NCI-H1694 treated with DMSO at 0.1 percent for 48 hours (cell line): ENCODE data around the gene FOXP2.
"Not testable (repeated sequence)": the region's sequence is repeated elsewhere in the genome, so short reads cannot be mapped to it uniquely, and the experiment has no call there.

Source experiments
- DNase-seq: peaks from one replicate; lab custom pipeline; 2025; lab: John Stamatoyannopoulos, UW

The FOXP2 gene

DNA sequence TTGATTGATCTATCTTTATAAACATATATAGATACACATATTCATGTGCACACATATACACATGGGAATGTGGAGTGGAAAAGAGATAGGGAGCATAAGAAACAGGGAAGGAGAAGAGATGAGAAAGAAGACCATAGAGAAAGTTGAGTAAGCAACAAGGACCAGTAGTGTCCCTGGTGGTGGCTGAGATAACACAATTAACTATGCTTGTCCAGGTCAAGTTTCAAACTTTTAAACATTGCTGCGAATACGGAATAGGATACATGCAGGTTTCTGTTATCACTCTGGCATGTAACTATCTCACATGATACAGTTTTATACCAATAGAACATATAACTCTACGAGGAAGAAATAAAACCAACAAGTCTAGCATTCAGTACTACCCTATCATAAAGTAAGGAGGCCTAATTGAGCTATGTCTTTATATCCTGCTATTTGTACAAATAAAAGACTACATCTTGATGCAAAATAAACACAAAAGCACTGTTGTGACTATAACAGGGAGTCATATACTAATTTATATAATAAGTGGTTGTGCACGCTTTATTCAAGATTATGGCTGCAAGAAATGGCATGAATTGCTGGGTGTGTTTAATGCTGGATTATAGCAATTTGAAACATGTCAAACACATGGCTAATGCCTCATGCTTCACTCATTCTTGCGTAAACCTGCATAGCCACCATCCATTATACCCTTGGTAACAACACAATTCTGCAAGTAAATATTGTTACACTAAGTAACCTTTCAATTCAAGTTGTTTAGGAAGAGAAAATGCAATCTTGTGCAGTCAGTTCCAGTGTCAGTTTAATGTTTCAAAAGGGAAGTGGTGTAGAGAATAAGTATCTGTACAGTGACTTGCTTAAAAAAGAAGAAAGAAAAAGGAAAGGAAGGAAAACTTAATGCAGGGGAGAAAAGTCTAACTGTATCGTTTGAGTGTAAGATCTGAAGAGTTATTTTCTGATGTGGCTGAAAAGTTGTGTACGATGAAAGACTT is 8.2 kb downstream of the FOXP2 start:
- no peak for DNase-seq

DNA sequence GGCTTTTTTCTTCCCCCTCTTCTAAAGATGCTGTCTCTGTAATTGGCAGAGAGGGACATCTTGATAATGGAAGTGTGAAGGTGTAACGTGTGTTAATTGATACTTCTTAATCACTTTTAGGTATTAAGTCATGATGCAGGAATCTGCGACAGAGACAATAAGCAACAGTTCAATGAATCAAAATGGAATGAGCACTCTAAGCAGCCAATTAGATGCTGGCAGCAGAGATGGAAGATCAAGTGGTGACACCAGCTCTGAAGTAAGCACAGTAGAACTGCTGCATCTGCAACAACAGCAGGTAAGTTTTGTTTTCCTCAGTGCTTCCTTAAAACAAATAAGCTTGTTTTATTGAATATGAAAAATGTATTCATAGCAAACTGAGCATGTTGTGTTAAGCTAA is 11.8 kb downstream of the FOXP2 start:
- DNase-seq, result no peak

DNA sequence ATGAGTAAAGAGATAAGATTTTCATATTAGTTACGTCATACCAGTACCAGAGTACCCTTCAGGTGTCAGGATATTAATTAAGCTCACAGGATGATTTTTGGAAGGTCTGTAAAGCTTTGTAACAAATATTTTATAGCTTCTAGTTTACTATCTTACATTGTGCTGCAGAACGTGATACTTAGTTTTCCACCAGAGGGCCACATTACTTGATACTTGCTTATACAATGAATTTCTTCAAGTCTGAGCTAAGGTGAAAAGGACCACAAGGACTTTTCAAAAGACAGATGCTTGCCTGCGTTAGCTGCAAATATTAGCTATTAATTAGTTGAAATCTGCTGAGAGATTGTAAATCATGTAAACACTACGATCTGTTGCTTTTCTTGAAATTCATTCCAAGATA is 12.2 kb downstream of the FOXP2 start:
- DNase-seq, result peak; percentile 32

DNA sequence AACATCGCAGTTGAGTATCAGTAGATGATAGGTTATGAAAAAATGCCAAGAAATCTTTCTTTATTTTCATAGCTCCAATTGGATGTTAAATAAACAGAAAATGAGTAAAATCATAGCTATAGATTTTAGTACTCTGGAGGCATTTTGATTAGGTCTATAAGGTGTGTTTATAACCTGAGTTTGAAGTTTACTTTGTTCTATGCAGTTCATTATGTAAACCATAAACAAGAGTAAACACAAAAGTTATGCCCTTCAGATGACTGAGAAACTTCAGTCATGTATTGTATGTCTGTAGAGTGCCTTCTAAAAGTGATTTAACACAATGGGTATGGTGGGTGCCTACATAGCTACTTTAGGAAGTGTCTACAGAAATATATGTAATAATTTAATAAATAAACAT is 13.6 kb downstream of the FOXP2 start:
- no peak for DNase-seq

DNA sequence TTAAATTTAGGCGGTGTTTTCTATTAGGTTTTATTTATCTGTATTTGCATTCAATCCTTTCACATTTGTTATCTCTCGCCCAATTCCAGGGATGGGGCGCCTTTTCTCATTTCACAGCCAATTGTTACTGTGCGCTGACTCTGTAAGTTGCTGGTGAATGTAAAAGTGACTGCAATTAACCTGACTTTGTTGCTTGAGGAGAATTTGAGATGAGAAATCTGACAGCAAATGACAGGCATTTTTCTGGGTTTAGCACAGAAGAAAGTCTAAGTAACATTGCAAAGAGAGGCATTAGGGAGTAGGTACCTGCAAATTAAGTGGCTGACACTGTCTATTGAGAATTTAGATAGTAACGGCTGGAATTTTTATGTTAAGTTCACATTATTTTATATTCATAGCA is 16.6 kb downstream of the FOXP2 start:
- no peak for DNase-seq

DNA sequence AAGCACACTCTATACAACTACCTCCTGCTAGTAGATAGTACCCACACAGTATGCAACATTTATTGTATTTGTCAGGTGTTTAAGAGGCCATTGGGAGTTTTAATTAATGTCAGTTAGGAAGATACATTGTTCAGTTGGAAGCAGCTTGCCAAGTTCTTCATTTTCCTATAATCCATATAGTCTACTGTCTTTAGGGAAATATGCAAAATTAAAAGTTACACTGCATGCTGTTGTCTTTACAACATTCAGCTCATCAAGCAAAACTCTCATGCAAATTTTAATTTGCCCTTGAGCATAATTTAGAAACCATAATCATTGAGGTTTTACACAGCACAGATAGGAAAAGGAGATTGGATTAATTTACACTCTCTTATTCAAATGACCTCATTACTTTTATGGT is 17.4 kb downstream of the FOXP2 start:
- DNase-seq, result no peak

DNA sequence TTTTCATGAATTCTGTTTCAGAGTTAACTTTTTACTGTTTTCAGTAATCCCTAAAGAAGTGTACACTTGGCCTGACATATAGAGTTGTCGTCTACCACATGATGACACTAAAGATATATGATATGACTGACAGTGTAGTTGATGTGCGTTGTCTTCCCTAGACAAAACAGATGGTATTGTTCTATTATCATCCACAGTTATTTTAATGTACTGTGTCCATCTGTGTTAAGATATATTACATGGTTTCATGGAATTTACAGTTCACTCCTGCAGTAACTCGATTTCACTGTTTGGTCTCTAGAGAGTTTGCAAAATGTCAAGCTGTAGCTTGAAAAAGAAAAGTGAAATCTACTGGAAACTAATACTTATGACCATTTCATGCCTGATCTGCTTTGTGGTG is 18.1 kb downstream of the FOXP2 start:
- DNase-seq, result peak; percentile 48

DNA sequence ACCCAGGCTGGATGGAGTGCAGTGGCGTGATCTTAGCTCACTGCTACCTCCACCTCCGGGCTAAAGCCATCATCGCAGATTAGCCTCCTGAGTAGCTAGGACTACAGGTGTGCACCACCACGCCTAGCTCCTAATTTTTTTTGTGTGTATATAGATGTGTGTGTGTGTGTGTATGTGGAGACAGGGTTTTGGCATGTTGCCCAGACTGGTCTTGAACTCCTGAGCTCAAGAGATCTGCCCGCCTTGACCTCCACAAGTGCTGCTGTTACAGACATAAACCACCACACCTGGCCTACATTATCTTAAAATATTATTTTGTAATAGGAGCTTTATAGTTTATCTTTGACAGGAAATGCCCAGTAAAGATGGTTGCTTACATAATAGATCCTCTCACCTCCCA is 25.0 kb downstream of the FOXP2 start:
- DNase-seq, result no peak

DNA sequence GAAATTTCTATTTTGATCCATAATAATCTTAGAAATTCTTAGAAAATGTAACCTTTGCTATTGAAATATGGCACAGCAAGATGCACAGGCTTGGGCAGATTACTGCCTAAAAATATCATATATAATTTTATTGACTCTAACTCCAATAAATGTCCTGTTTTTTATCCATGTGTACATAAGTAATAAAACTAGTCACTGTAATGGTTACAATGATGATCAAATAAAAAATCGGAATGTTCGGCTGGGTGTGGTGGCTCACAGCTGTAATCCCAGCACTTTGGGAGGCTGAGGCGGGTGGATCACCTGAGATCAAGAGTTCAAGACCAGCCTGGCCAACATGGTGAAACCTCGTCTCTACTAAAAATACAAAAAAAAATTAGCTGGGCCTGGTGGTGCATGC is 26.3 kb downstream of the FOXP2 start:
- DNase-seq, result not testable (repeated sequence)

DNA sequence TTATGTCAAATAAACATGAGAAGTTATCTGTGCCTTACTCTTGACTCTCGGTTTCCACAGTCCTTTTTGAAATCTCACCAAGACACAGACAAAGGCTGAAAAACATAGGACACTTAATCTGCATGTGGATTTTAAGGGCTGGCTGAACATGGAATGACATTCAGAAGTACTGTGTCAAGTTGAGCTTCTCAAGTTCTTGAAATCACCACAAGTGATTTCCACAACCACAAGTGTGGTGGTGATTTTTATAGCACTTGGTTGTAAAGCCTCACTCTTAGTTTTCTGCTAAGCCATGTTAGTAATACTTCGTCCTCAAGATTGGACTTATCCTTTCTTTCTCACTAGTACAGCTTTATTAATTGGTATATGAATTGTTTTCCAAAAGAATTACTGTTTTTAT is 29.6 kb downstream of the FOXP2 start:
- no peak for DNase-seq

DNA sequence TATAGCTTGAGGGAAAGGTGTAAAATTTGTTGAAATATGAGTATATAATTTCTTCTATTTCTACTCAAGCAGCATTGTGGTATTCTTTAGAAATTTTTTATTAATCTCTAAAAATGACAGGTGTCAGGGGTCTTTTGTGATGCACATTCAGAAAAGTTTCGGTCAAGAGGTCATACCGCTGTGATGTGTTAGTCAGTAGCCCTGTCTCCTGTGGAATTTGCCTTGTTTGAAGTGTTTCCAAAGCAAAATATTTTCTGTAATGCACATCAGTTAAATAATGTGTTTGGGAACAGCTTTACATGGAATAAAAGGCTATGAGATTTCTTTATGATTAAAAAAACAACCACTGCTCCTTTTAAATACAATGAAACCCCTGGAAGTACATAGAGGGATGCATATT is 35.8 kb downstream of the FOXP2 start:
- no peak for DNase-seq

DNA sequence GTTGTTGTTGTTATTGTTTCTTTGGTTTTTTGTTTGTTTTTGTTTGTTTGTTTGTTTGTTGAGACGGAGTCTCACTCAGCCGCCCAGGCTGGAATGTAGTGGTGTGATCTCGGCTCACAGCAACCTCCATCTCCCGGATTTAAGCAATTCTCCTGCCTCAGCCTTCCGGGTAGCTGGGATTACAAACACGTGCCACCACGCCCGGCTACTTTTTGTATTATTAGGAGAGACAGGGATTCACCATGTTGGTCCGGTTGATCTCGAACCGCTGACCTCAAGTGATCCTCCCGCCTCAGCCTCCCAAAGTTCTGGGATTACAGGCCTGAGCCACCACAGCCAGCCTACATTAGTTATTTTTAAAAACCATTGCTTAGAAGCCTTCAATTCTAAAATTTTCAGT is 45.0 kb downstream of the FOXP2 start:
- no peak for DNase-seq

DNA sequence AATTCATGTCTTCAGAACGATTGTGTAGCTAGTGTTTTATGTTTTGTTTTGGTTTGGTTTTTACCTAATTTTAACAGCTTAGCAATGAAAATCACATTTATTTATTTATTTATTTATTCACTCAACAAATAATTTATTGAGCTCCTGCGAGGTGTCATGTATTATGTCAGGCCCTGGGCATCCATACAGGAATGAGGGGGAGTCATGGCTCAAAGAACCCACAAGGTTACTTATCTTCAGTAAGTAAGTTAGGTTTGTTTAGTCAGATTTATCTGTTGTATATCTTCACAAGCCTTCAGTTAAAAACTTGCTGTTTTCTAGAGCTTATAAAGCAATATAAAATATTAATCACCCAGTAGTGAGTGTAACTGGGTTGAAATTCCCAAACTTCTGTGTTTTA is 45.4 kb downstream of the FOXP2 start:
- no peak for DNase-seq

DNA sequence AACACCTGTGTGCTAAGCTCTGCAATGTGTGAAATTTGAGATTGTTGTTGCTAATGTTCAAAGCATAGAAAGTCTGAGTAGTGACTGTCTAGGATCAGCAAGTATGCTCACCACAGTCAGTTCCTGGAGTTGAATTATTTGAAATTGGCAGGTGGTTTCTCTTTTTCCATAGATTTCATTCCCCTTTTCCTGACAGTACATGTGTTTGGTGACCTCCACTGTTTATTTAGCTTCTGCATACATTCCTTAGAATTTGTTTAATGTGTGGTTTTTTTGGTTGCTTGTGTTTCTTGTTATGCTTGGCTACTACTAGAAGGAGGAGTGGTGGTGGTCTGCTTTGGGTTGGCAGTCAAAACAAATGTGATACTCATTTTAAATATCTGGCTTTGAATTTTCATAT is 52.3 kb downstream of the FOXP2 start:
- DNase-seq, result no peak

DNA sequence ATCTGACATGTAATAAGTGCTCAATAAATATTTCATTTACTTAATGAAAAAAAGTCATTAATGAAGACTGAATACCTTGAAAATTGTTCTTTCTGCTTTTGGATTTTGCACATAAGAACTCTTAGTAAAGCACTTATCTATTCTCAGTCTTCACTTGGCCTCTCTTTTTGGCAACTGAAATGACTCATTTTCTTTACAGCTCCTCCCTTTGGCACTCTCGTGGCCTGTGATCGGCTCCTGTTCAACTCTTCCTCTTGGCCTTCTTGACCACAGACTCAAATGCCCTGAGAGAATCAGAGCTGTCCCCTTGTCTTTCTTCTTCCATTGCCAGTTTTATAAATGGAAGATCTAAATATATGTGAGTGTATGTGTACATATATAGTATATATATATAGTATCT is 54.2 kb downstream of the FOXP2 start:
- DNase-seq, result no peak

DNA sequence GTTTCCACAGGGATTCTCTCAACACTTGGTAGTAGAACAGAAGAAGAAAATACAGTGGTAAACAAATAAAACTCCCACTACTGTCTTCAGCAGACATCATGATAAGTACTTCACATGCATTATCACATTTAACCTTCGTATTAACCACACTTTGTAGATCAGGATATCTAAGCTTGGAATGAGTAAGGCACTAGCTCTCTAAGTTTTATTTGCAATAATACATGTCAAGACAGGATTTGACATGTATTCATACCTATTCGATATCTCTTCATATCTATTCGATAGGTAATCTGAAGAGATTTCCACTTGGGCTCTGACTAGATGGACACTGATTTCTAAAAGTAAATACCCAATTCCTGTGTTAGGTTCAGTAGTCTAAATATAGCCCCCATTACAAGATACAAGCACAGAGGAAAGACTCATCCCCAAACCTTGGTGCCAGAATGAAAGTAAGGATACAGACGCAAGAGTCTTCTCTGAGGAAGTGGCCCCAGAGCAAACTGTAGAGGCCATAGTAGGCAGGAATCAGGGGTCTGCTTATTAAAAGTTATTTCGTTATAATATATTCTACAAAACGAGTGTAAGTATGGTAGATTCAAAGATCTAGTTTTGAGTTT is 58.4 kb downstream of the FOXP2 start:
- DNase-seq, result no peak

DNA sequence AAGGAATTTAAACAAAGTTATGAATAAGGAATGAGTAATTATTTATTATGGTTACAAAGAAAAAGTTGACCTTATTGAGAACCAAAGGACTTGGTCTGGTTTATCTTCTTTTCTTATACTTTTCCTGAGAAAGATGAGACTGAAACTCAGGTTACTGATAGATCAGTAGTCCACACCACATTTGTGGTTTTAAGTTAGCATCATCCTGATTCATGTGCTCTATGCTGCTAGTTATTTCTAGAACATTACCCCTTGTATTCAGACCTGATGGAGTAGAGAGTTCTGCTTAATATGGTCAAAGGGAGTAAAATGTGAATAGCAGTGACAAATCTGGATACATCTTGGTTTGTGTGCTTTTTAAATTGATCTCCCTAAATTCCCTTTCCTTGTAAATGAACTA is 63.8 kb downstream of the FOXP2 start:
- no peak for DNase-seq

DNA sequence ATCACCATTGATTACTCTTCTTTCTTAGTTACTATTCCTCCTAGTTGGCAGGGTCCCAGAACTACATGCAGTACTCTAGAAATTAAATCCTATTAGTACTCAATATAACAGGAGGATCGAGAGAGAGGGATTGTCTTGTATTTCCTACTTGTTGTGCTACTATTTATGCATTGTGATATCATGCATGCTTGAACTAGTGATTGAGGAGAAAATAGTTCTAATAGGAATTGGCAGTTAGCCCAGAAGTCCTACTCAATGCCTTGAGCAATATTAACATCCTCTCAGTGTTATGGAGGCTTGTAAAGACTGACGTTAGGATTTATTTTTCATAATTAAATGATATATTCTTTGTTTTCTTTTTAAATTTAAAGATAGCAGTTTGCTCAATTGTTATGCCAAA is 67.4 kb downstream of the FOXP2 start:
- no peak for DNase-seq

DNA sequence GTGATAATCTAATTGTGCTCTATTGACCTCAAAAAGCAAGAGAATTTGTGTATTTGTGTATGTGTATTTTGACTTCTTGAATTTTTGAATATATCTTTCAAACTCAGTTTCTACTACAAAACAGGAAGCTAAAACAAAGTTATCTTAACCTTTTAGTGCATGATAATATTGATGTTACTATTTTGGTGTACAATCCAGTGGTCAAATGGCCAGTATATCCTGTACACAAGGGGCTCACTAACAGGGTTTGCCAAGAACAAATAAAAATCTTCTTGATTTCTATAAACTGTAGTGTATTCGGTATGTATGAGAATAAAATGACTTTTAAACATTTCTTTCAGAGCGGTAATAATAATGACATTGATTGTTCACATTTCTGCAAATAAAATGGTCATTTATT is 69.6 kb downstream of the FOXP2 start:
- no peak for DNase-seq

DNA sequence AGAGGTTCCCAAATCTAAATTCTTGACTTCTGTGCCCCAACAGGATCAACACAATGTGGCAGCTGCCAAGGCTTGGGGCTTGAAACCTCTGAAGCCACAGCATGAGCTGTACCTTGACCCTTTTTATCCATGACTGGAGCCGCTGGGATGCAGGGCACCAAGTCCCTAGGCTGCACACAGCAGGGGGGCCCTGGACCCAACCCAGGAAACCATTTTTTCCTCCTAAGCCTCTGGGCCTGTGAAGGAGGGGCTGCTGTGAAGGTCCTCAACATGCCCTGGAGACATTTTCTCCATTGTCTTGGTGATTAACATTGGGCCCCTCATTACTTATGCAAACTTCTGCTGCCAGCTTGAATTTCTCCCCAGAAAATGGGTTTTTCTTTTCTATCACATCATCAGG is 72.6 kb downstream of the FOXP2 start:
- DNase-seq, result no peak

DNA sequence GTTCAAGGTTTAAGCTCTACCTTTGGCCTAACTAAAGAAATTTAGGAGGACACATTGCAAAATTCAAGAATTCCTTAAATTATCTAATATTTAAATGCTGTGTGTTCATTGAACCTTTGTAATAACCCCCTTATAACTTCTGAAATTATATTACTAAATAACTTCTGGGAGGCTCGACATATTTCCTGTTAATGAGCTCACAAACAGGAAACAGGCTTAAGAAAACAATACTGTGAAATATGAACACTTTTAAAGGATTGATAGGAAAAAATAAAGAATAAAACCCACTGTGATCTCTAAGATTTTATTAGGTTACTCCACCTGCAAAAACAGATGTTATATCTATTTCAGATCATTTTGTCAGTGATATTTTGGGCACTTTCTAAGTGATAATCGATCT is 74.1 kb downstream of the FOXP2 start:
- no peak for DNase-seq

DNA sequence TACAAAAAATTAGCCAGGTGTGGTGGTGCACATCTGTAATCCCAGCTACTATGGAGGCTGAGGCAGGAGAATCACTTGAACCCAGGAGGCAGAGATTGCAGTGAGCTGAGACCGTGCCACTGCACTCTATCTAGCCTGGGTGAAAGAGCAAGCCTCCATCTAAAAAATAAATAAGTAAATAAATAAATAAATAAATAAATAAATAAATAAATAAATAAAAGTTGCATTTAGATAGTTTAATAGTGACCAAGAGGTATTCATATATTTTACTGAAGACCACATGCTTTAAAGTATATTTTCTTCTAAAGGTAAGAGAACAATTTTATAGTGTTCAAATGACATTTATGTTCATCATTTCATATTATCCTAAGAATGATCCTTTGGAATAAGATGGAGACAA is 82.9 kb downstream of the FOXP2 start:
- not testable (repeated sequence) for DNase-seq

DNA sequence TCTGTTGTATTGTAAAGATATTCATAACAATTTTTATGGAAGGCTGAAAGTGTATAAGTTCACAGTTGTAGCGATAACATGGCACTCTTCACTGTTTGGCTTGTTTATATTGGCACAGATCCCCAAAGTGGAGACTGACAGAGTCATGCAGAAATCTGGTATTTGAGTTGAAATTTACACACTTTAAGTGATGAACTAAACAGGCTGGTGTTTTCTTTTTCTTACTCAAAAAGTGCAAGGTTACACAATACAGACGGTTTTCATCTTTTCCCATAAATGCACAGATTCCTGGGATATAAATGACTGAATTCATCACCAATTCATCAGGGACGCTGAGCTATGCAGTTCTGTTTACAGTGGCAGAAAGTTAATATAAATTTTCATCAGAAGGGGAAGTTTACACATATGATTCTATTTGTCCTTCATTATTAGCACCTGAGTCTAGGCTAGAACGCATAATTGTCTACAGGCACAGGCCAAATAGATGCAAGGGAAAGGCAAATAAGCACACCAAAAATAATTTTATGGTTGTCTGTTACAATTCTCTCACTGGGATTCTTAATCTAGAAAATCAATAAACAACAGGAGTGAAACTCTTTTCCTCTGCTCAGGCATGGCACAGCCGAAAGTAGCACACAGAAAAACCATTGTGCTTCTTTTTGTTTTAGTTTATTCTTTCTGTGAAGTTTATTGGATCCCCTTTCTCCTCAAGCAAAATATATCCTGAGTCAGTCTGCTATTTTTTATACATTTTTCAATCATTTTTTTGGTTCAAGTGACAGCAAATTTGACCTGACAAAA is 88.0 kb downstream of the FOXP2 start:
- no peak for DNase-seq
